UCSD-AML1 (cell line): Measurements from ENCODE around the gene CHMP4A.

Experiments
- DNase-seq: peaks from one replicate; lab custom pipeline; 2025; ENCODE audit not compliant: unreplicated experiment; lab: John Stamatoyannopoulos, UW

The CHMP4A gene, protein sequence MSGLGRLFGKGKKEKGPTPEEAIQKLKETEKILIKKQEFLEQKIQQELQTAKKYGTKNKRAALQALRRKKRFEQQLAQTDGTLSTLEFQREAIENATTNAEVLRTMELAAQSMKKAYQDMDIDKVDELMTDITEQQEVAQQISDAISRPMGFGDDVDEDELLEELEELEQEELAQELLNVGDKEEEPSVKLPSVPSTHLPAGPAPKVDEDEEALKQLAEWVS

DNA sequence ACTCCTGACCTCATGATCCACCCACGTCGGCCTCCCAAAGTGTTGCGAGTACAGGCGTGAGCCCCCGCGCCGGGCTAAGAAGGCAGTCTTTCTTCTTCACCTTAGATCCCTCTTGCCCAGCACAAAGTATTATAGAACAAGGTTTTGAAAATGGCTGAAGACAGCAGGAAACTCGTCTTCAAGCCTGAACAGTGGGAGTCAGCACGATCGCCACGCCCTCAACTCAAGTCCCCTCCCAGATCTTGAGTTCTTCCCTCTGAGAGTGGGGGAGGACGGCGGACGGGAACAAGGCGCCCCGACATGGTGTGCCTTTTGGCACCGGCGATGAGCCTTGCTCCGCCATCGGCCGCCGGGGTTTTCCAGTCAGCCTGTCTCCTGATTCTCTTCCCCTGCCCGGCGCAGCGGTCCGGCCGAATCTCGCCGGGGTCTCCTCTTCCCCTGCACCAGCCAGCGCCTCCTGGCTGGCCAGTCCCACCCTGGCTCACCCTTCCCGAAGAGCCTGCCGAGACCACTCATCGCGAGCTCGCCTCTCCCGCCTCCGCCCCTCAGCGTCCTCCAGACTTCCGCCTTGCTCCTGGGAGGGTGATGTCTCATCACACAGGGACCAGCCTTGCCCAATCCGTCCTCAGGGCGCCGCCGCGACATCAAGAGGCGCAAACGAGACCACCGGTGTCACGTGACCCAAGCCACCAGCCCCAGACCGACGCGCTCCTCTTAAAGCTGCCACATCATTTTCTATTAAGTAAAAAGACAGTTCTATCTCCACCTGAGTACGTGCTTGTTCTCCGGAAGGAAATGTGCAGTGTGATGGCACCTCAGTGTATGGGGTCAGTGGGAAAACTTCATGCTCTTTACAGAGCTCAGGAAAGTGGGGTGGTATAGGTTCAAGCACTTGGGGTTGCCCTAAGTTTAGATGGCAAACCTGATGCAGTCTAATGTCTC, at the start of gene CHMP4A:
Gene CHMP4A, minus strand, starts transcription at position 565 of the 942 bp plus-strand sequence. Its CDS starts 49 bp downstream, at position 516.
- peak; percentile 96 for DNase-seq

DNA sequence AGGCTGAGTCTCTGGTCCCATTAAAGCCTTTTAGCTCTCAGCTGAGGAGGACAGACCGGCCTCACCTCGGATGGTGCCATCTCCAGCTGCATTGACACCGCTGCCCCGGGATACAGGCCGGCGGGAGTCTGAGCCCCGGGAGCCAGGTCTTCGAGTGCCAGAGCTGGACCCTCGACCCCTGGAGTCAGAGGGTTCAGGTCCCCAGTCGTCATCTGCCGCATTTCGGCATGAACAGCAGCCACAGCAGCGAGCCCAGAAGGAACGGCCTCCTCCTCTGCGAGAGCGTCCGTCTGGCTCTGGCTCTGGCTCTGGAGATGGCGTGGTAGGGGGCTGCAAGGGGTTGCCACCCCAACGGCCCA, 48.7 kb upstream of the CHMP4A start:
- no peak for DNase-seq

DNA sequence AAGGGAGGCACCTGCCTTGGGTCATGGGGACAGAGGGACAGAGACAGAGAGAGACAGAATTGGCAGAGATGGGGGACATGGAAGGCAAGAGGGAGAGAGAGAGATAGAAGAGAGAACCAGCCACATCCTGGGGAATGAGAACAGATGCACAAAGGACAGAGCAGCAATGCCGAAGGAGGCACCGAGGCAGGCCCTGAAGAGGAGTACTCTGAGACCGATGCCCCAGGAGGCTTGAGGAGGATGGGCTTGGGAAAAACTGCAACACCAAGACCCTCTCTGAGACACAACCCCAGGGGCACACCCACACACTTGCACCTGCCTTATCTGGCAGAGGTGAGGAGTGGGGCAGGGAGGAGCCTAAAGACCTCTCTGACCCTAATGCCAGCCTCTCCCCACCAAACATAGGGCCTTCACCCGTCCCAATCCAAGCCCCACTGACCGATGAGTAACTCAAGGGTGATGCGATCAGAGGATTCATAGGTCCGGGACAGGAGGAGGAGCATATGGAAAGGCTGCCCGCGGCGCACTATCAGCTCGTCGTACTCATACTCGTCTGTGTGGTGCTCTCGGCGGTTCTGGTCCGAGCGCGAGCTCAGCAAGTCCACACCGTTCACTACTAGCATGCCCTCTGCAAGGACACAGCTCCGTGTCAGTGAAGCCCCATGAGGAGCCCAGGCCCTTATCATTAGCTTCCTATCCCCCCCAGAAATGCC, 48.1 kb upstream of the CHMP4A start:
- no peak for DNase-seq

DNA sequence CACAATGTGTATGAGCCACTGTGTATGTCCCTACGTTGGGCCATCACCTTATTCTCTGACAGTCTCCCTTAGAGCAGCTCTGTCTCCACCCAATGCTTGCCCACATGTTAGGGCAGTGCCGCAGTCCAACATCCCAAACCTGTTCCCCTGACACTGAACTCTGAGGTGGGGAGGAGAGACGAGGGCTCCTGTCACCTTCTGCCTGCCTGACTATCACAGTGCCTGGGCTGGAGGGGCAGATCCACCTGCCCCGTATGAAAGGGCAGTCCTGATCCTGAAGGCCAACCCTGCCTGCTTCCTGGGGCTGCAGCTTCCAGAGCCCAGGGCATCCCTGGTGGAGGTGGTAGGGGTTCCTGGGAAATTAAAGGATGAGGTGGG, 47.5 kb upstream of the CHMP4A start:
- DNase-seq, result no peak

DNA sequence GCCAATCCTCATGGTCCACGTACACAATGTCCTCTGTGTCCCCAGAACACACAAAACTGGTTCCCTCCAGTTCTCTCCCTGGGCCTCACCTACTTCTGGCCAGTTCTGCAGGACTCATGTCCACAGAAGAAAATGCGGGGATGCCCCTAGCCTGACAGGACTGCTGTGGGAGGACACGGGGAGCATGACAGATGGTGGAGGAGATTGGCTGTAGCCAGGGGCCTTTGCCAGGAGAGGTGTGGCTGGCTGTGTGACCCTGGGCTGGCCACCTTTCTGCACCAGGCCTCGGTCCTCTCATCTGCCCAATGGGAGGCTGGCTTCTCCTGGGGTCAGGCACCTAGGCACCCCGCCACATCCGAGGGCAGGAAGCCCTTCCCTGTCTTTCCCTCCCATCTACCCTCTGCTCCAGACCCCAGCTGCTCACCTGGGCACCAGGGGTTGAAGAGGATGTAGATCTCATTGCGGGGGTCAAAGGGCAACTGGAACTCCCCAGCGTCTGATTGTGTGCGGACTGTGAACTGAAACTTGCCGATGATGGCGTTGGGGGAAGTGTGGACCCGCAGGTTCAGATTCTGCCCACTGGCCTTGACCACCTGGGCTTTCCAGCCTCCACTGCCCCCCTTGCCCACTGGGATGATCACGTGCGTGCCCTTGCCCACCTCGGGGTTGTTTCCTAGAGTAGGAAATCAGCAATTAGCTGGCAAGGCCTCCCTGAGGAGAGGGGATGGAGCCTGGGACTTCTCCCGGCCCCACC, 46.9 kb upstream of the CHMP4A start:
- DNase-seq, result no peak

DNA sequence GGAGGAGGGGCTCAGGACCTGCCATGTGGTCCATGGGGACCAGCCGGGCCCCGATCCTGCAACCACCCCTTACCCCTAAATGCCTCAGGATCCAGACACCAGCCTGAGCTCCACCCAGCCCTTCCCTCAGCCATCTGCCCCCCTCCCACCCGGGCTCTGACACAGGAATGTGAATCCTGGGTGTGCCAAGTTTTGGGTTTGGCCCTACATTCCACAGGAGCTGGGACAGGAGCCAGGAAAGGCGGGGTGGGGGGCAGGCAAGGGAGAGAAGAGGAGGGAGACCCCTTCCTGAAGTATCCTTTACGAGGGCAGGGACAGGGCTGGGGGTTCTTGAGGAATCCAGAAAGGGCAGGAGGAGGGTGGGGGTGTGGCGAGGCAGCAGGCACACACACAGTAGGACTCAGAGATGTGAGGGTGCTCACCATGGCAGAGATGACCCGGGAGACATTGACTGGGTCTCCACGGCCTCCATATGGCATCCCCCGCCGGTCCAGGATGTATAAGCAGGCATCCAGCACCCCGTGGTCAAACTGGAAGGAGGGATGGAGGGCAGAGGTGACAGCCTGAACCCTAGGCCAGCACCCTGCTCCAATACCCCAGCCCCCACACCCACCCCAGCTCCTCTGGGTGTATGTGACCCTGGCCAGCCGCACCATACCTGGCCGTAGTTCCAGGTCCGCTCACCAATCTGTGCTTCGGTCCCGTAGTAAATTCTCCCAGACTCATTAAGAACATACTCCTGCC, 46.2 kb upstream of the CHMP4A start:
- DNase-seq, result no peak

DNA sequence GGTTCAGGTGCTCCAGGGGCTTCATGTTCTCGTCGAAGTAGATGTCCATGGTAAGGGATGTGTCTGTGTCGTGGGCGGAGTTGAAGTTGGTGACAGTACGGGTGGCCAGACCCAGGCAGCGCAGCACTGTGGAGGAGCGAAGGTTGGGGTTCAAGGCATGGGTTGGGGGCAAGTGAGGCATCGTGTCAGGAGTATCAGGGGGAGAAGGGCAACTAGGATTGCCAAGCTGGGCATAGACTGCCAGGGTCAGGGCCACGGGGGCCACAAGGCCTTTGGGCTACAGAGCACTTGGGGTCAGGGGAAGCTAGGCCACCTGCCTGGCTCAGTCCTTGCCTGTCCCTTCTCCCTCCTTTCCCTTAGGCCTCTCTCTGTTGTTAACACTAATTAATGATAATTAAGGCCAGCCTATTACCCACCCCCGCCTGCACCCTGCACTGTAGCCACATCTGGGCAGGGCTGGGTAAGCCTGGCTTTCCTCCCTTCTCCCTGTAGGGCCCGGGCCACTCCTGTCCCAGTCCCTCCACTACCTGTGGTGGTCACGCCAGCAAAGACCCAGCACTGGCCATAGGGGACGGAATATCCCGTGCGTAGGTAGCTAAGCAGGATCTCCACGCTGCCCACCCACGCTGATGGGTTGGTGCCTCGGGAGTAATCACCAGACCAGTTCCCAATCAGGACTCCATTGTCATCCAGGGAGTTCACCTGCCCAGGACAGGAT, 45.4 kb upstream of the CHMP4A start:
- DNase-seq, result no peak

DNA sequence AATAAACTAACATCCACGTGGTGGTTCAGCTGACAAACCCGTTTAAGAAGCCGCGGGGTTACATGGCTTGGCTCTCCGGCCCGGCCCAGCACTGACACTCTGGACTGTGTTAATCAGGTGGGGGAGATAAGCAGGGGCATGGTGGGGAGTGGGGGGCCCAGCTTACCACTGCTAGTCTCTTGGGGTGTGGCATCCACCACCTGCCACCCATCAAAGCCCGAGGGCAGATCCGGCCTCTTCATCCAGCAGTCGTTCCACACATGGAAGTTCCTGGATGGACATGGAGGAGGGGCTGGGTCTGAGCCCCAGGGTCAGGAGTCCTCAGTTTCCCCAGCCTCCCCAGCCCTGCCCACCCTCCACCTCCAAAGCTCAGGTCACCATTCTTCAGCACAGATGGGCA, 44.8 kb upstream of the CHMP4A start:
- DNase-seq, result no peak

DNA sequence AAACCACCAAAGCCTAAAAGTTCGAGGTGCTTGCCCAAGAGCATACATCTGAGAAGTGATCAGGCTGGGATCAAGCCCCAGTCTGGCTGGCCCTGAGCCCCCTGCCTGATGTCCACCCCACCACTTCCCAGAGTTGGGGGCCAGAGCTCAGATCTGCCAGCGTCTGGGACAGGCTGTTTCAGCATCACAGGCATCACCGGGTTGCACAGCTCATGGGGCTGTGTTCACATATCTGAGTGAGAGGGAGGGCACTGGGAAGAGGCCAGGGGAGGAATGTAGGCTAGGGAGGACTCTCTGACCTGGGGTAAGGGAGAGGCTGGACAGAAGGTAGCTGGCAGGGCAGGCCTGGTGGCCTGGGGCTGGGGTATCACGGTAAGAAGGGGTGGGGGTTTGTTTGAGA, 43.7 kb upstream of the CHMP4A start:
- DNase-seq, result no peak

DNA sequence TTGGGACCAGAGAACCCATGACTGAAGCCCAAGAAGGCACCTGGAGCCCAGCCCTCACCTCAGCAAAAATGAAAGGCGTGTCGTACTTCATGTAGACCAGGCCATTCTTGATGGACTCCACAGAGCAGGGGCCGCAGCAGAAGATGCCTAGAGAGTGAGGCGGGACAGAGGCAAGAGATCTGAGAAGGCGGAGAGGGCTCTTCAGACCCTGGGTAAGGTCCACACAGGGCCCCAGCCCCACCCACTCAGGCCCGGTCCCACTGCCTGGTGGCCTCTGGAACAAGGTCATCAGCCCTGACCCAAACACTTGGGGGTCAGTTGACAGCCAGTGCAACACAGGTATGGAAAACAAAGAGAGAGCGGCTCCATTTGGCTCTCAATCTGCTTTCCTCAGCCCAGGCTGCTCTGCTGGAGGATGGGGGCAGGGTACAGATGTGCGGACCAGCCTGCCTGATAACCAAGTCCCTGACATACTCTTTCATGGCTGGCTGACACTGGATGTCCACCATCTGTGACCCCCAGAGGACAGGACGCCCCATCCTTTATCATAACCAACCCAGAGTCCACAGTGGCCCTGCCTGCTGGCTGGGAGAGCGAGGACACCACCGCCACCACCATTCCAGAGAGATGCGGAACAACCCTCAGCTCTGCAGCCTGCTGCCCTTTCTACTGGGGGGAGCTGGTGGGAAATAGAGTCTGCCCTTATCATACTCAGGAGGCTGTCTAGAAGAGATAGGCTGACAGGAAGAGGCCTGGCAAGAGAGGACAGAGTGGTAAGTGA, 42.8 kb upstream of the CHMP4A start:
- DNase-seq, result no peak

DNA sequence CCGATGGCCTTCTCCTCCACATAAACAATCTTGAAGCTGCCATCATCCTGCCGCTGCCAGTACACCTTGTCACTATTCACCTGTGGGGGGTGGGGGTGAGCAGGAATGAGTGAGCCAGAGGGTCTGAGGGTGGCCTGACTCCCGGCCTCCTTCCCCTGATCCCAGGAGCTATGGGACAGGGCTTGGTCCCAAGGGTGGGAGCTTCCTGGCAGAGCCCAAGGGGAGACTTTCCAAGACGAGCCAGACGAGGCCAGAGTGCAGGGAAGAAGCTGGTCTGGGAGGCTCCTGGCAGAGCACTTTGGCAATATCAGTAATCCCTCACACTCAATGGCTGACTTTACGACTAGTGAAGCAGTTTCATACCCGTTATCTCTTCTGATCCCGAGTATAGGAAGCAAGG, 42.1 kb upstream of the CHMP4A start:
- no peak for DNase-seq

DNA sequence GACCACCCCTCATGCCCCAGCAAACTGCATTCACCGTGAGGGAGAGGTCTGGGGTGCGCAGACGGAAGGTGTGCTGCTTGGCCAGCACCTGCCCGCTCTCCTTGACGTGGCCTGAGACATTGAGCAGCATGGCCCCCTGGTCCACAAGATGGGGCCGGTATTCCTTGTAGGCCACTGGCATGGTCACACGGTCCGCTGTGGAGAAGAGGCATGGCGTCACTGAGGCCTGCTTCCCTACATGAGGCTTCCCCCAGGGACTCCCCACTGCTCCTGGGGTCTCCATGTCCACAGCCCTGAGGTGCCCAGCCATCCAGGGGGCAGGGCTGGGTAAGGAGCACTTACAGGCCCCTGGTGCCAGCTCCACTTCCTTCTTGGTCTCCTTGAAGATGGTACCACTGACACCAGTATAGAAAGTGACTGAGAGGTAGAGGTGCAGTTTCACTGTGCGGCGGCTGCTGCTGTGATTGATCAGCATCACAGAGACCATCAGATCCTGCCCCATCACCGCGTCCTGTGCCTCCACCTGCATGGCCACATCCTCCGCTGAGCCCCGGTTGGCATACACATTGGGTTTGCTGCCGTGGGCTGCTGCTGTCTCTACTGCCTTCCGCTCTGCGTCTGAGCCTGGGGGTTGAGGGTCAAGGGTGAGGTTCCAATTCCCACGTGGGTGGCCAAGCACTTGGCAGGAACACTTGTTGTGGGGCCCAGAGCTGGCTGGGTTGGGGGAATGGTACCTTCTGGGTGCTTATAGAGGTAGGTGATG, 41.5 kb upstream of the CHMP4A start:
- no peak for DNase-seq

DNA sequence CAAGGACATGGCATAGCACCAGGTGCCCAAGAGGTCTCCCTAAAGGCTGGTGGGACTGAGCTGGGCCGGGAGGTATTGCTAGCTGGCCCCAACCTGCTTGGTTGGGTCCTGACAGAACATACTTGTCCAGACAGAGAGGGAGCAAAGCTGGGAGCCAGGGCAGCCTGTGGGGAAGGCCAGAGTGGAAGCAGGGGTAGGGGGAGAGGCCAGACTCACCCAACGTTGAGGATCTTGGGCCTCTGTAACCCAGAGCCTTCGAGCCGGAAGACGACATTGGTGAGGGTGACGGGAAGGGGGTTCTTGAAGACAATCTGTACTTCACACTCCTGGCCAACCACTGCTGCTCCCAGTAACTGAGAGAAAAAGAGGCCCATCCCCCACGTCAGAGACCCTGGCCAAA, 40.6 kb upstream of the CHMP4A start:
- no peak for DNase-seq

DNA sequence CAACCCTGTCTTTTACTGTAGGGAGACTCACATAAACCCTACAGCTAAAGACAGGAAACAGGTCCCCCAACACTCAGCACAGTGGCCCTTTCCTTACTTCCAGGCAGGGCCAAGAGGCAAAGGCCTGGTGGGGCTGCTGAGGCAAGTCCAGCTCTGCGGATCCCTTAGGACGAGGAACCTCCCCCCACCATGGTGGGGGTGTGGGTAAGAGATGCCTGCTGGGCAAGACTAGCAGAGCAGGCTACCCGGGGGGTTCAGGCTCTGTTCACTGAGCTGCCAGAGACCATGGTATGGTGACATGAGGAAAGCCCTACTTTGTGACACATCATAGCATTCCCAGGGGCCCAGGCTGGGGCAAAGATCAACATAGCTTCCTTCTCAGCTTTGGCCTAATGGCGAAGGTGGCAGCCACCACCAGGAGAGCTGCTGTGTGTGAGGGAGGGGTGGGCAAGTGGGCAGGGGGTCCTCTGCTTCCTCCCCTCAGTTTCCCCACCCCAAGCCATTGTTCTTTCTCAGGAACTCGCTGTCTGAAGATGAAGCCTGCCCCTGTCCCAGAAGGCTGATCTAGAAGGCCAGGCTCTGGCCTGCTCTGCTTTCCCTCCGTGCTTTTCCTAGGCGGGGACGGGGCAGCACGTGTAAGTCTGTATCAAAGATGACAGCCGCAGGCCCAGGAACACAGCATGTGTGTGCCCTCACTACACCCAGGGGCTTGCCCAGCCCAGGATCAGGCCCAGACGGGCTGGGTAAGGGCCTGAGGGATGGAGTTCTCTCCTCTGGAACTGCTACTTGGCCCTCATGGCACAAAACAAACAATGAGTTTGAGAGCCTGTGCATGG, 39.2 kb upstream of the CHMP4A start:
- no peak for DNase-seq

DNA sequence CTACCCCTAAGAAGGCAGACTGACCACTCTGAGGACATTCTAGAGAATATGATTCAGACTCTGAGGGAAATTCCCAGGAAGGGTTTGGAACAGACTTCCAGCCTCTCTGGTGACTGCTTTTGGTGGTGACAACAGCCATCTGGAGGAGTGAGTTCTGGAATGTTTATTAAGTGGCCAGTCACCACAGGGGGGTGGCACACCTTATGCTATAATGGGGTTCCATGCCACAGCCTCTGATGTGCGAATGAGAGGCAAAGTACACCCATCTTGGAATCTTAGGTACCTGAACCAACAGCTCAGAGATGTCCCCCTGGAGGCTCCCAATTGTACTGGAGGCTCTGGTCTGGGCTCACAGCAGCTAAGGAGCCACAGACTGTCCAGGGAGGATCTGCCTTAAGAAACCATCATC, 38.6 kb upstream of the CHMP4A start:
- DNase-seq, result no peak

DNA sequence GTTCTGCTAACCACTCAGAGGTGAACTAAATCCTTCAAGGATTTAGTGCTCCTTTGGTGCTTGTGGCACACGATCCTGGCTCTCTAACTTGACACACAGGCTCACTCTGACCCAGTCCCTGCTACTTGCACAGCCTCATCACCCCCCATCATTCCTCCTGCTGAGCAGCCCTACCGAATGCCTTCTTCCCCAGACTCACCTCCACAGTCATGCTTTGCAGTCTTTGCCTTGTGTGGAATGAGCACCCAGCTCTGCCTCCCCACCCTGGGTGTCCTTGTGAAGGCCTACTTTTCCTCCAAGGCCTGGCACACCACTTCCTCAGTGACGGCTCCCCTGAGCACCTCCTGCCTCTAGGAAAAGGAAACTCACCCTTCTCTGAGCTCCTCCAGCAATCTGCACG, 37.1 kb upstream of the CHMP4A start:
- peak; percentile 49 for DNase-seq

DNA sequence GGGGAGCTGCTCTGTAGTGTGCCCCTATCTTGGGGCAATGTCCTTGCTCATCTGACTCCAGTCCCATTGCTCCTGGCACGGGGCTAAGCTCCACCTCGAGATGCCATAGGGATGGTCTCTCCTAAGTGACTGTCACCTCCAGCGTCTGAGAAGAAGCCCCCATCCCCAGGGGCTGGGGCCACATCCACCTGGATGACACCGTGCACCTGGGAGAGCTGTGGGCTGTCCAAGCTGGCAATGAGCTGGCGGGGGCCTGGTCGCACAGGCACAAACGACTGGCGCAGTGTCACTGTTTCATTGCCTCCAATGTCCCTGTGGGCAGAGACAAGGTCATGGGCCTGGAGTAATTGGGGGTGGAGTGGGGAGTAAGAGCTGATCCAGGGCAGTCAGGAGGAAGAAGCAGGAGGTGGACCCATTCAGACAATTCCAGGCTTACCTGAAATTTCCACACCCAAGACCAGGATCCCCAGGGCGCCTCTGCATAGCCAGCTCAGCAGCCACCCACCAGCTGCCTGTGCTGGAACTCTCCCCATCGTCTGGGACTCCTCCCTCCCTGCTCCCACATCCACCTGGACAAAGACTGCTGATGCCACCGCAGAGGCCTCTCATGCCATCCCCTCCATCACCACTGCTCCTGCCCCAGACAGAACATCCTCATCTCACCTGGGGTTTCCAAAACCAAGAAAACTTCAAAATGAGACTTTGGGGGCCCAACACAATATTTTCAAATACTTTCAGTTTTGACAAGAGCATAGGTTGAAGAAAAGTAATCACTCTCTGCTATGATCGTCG, 36.1 kb upstream of the CHMP4A start:
- no peak for DNase-seq
